Uterus (tissue), 4 donors: ENCODE measurements around the gene HHIPL1. TPM values are rescaled to one million over a fixed set of nuclear protein-coding genes. Genes with fewer than 3 reads are reported as not detected.

ENCODE experiments used
- DNase-seq, 2 donors: peaks; one replicate each; pipeline ENCODE4 v3.0.0-alpha.2; 2019 to 2020
- H3K27ac ChIP-seq, 2 donors: fragments of 200-600 bp; sonication (generic); 1 replicate in 1 of 2; 2 replicates in 1 of 2; pipeline ENCODE4 v1.5.1; 2016 to 2018
- H3K27me3 ChIP-seq, 2 donors: fragments of 200-600 bp; sonication (generic); one replicate each; pipeline ENCODE4 v1.5.1; 2018 to 2019; ENCODE audit warnings: control low read depth in 1 of 2
- H3K36me3 ChIP-seq, 2 donors: fragments of 200-600 bp; sonication (generic); one replicate each; pipeline ENCODE4 v1.5.1; 2019; ENCODE audit warnings: control low read depth in 1 of 2
- H3K4me1 ChIP-seq, 2 donors: fragments of 200-600 bp; sonication (generic); one replicate each; pipeline ENCODE4 v1.5.1; 2018 to 2019; ENCODE audit warnings: control low read depth in 1 of 2
- H3K4me3 ChIP-seq, 2 donors: fragments of 200-600 bp; sonication (generic); 1 replicate in 1 of 2; 2 replicates in 1 of 2; pipeline ENCODE4 v1.5.1; 2018 to 2019; ENCODE audit warnings: mild to moderate bottlenecking in 1 of 2
- H3K9me3 ChIP-seq, 2 donors: fragments of 200-600 bp; sonication (generic); one replicate each; pipeline ENCODE4 v1.5.1; 2019; ENCODE audit warnings: control low read depth in 1 of 2
- POLR2A ChIP-seq, 2 donors: fragments of 450-650 bp; IDR thresholded peaks; one replicate each; pipeline ENCODE4 v1.6.1; 2016; ENCODE audit warnings: antibody characterized with exemption in 2 of 2, mild to moderate bottlenecking in 1 of 2, moderate library complexity in 1 of 2
- intact Hi-C: fragments of 100-400 bp; cut with DNase I; formaldehyde crosslinking; loops from one replicate; pipeline ENCODE4 v1.15.1; 2023; ENCODE audit warnings: low total_unique reads
- total RNA-seq, 4 donors: library from RNA; depleted of rRNA in 3 of 4; stranded (reverse); fragments of >200 nt in 3 of 4; gene quantifications; one replicate each; pipeline versions ENCODE4 v1.1.0 to v1.2.4, GENCODE V29; 2014 to 2023
- TF ChIP-seq, protein P1 (sequence below), 4 experiments: fragments of 200-600 bp in 2 of 4; fragments of 450-650 bp in 2 of 4; sonication (generic) in 2 of 4; IDR thresholded peaks; one replicate each; pipeline ENCODE4 v1.5.1; 2016 to 2019; ENCODE audit warnings: antibody characterized with exemption in 4 of 4, mild to moderate bottlenecking in 2 of 4, moderate library complexity in 1 of 4
- donor health status: DM: yes; HTN: yes; CAD: no.

HHIPL1 gene
- total RNA-seq: 1 to 10 TPM in 3 of 4 donors, under 1 TPM in 1; under 0.01 to 8.2 (median 3.0) TPM

DNA sequence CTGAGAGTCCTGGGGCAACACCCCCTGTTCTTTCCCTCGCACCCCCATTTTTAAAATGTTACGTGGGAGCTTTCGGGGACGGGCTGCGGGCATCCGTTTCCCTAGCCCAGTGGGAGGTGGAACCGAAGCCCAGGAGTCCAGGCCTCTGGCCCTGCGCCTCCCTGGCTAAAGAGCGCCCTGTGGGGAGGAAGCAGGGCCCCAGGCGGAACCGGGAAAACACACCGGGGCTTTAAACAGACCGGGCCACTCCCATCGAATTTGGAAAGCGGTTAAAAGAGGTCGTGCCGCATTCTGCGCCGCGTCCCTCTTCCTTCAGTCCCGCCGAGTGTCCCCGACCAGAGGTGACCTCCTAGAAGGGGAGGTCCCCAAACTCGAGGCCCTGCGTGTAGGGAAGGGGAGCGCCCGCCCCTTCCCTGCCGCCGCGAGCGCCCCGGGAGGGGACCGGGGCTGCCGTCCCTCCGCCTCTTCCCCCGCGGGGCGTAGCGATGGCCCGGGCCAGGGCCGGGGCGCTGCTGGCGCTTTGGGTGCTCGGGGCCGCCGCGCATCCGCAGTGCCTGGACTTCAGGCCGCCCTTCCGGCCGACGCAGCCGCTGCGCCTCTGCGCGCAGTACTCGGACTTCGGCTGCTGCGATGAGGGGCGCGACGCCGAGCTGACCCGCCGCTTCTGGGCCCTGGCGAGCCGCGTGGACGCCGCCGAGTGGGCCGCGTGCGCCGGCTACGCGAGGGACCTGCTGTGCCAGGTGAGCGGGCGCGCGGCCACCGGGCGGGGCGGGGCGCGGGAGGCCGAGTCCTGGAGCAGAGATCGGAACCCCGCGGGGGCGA lies at the start of gene HHIPL1:
Gene HHIPL1 (plus strand): TSS at position 407 of the 822 bp plus-strand sequence. CDS start 79 bp downstream, at position 486.
- H3K27ac ChIP-seq: peak within 1 kb of the TSS in 1 of 2 donors; percentile 59
- no peaks in the 10 kb centered on the region for H3K27me3 ChIP-seq
- DNase-seq: peak in 1 of 2 donors; percentile 40
- H3K36me3 ChIP-seq: no peaks in the 10 kb centered on the region
- no peaks in the 10 kb centered on the region for H3K9me3 ChIP-seq
- peaks cover 0 to 4% of the 10 kb centered on the region in 2 donors for H3K4me1 ChIP-seq
- intact Hi-C loops: no loop called here
- no peak for TF ChIP-seq POLR2A (IDR thresholded peaks at IDR 0.05)
- TF ChIP-seq, protein P1, sequence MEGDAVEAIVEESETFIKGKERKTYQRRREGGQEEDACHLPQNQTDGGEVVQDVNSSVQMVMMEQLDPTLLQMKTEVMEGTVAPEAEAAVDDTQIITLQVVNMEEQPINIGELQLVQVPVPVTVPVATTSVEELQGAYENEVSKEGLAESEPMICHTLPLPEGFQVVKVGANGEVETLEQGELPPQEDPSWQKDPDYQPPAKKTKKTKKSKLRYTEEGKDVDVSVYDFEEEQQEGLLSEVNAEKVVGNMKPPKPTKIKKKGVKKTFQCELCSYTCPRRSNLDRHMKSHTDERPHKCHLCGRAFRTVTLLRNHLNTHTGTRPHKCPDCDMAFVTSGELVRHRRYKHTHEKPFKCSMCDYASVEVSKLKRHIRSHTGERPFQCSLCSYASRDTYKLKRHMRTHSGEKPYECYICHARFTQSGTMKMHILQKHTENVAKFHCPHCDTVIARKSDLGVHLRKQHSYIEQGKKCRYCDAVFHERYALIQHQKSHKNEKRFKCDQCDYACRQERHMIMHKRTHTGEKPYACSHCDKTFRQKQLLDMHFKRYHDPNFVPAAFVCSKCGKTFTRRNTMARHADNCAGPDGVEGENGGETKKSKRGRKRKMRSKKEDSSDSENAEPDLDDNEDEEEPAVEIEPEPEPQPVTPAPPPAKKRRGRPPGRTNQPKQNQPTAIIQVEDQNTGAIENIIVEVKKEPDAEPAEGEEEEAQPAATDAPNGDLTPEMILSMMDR (IDR thresholded peaks at IDR 0.05): peak in 1 of 4 experiments; percentile 9
- H3K4me3 ChIP-seq: peak within 1 kb of the TSS; percentile 5 to 49

DNA sequence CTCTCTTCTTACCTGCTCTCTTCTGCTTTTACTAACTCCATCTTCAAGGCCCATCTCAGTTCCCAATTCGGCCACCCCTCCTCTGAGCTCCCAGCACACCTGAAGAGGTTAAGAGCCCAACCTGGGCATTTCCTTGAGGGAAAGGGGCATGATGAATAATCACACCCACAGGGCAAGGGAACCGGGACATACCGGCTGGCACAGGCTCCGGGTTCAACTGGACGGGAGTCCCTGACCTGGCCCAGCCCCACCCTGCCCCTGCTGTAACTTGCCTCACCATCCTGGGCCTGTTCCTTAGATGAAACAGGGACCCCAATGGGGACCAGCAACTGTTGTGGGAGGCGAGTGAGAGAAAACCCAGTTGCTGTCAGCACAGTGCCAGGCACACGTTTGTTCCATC lies 49.4 kb upstream of the HHIPL1 start:
- no peak for TF ChIP-seq POLR2A (IDR thresholded peaks at IDR 0.05)
- TF ChIP-seq, protein P1 (IDR thresholded peaks at IDR 0.05): no peak
- DNase-seq: no peak
- peak overlapping the region; percentile 12 to 47 for H3K27ac ChIP-seq
- intact Hi-C loops: no loop called here
- no peak overlapping the region for H3K4me3 ChIP-seq
- H3K27me3 ChIP-seq: no peaks in the 10 kb centered on the region
- no peaks in the 10 kb centered on the region for H3K9me3 ChIP-seq
- no peaks in the 10 kb centered on the region for H3K36me3 ChIP-seq
- peaks cover 0 to 22% of the 10 kb centered on the region in 2 donors for H3K4me1 ChIP-seq

- no peak for DNase-seq
These were observed 48.8 kb upstream of the HHIPL1 start for GRCh38 chr14:99596071-99596627.

GRCh38 chr14:99596772-99597171 lies 48.2 kb upstream of the HHIPL1 start:
- Histone ChIP-seq H3K27me3 (no peaks in the 10 kb centered on the region), H3K4me1 (peaks cover 0 to 18% of the 10 kb centered on the region in 2 donors), H3K9me3 (no peaks in the 10 kb centered on the region), H3K27ac (peak overlapping the region in 1 of 2 donors; percentile 19), H3K36me3 (no peaks in the 10 kb centered on the region), H3K4me3 (no peak overlapping the region)
- TF ChIP-seq POLR2A (IDR thresholded peaks at IDR 0.05): no peak
- TF ChIP-seq, protein P1 (IDR thresholded peaks at IDR 0.05): no peak
- DNase-seq: no peak
- intact Hi-C loops: no loop called here

More at GRCh38 chr14:99596071-99596627, 48.8 kb upstream of the HHIPL1 start:
- intact Hi-C loops: no loop called here
- Histone ChIP-seq H3K4me1 (peaks cover 0 to 22% of the 10 kb centered on the region in 2 donors), H3K4me3 (no peak overlapping the region), H3K27me3 (no peaks in the 10 kb centered on the region), H3K36me3 (no peaks in the 10 kb centered on the region), H3K9me3 (no peaks in the 10 kb centered on the region), H3K27ac (peak overlapping the region; percentile 12 to 47)
- TF ChIP-seq POLR2A (IDR thresholded peaks at IDR 0.05): no peak
- TF ChIP-seq, protein P1 (IDR thresholded peaks at IDR 0.05): no peak
